ENCODE measurements around the gene ISM2. TPM values are rescaled to one million over a fixed set of nuclear protein-coding genes. Genes with fewer than 3 reads are reported as not detected.
A peak's percentile ranks its signal among the peaks of the same experiment; 100 is the strongest.

ISM2 gene
- total and polyA plus RNA-seq, 2 of the 13 experiments (the other 11 are each of a cell fraction or from before 2014, with no cell fraction given), result 1.8 to 40.7 TPM

- no peak for TF ChIP-seq ZBTB26 (CRISPR knock-in tag; IDR thresholded peaks at IDR 0.05; ENCODE audit: borderline replicate concordance)
- no peak for TF ChIP-seq IRF9 (CRISPR knock-in tag; IDR thresholded peaks at IDR 0.05; ENCODE audit: borderline replicate concordance)
- no peak; the same call in 1 of the 2 replicates for TF ChIP-seq ZNF331 (CRISPR knock-in tag; IDR thresholded peaks at IDR 0.05)
- TF ChIP-seq DNMT3B (CRISPR knock-in tag; conservative IDR thresholded peaks at IDR 0.05), result no peak
- TF ChIP-seq ZNF724P (CRISPR knock-in tag; IDR thresholded peaks at IDR 0.05; ENCODE audit: borderline replicate concordance), result no peak
- TF ChIP-seq ZC3H4 (CRISPR knock-in tag; IDR thresholded peaks at IDR 0.05; ENCODE audit: borderline replicate concordance), result no peak
- TF ChIP-seq TCF7L2 (IDR thresholded peaks at IDR 0.05; ENCODE audit: low read depth, low read length), result no peak
- TF ChIP-seq ZMYM2 (CRISPR knock-in tag; IDR thresholded peaks at IDR 0.05), result no peak
- TF ChIP-seq ZNF768 (CRISPR knock-in tag; IDR thresholded peaks at IDR 0.05), result no peak
- no peak for TF ChIP-seq DPF2 (CRISPR knock-in tag; IDR thresholded peaks at IDR 0.05; ENCODE audit: borderline replicate concordance, low read depth)
- no peak for TF ChIP-seq BRF2 (CRISPR knock-in tag; IDR thresholded peaks at IDR 0.05)
- no peak for TF ChIP-seq DR1 (CRISPR knock-in tag; IDR thresholded peaks at IDR 0.05)
- peak; percentile 42; the same call in 1 of the 2 replicates for TF ChIP-seq ZMYM4 (CRISPR knock-in tag; IDR thresholded peaks at IDR 0.05)
- TF ChIP-seq GZF1 (CRISPR knock-in tag; IDR thresholded peaks at IDR 0.05), result 0 out of 2 replicates have a peak, but pooled peaks have one; percentile 18
- no peak for TF ChIP-seq MTA3 (CRISPR knock-in tag; IDR thresholded peaks at IDR 0.05)
- no peak for TF ChIP-seq ZNF326 (CRISPR knock-in tag; IDR thresholded peaks at IDR 0.05; ENCODE audit: borderline replicate concordance)
- no peak for TF ChIP-seq ZNF383 (CRISPR knock-in tag; IDR thresholded peaks at IDR 0.05; ENCODE audit: borderline replicate concordance)
- TF ChIP-seq ZFX (CRISPR knock-in tag; IDR thresholded peaks at IDR 0.05; ENCODE audit: low read depth), result peak; percentile 34; the same call in 1 of the 2 replicates
- TF ChIP-seq IKZF5 (CRISPR knock-in tag; IDR thresholded peaks at IDR 0.05), result peak; percentile 83; the same call in 1 of the 2 replicates
- TF ChIP-seq SP2 (CRISPR knock-in tag; IDR thresholded peaks at IDR 0.05), result no peak
- TF ChIP-seq NR2F1 (CRISPR knock-in tag; IDR thresholded peaks at IDR 0.05), result no peak
- TF ChIP-seq BCL3 (CRISPR knock-in tag; IDR thresholded peaks at IDR 0.05), result no peak
- no peak for TF ChIP-seq ZNF619 (CRISPR knock-in tag; IDR thresholded peaks at IDR 0.05)
- no peak for TF ChIP-seq ZBTB7A (CRISPR knock-in tag; IDR thresholded peaks at IDR 0.05)
- no peak for TF ChIP-seq ZNF446 (CRISPR knock-in tag; IDR thresholded peaks at IDR 0.05)
- no peak for TF ChIP-seq MYNN (CRISPR knock-in tag; IDR thresholded peaks at IDR 0.05; ENCODE audit: low read depth)
Measured at GRCh38 chr14:77457115-77457521, 41.5 kb downstream of the ISM2 start (continued).

Data from HepG2 (cell line).